H9 (cell line): ENCODE data around the gene KRT2. TPM values are rescaled to one million over a fixed set of nuclear protein-coding genes. Genes with fewer than 3 reads are reported as not detected.

Experiments used
- DNase-seq: peaks from one replicate; pipeline ENCODE4 v3.0.0-alpha.2; 2017
- H2AFZ ChIP-seq: one replicate; pipeline ENCODE4 v1.6.1; 2013; ENCODE audit warnings: mild to moderate bottlenecking, low read length, control low read depth, moderate library complexity
- H2AK5ac ChIP-seq: 2 replicates; pipeline ENCODE4 v1.6.1; 2013; ENCODE audit warnings: low read length, control low read depth, mixed read lengths; ENCODE audit not compliant: insufficient read length
- H2BK120ac ChIP-seq: one replicate; pipeline ENCODE4 v1.6.1; 2013; ENCODE audit warnings: low read depth, mild to moderate bottlenecking, low read length, control low read depth, inconsistent platforms; ENCODE audit not compliant: poor library complexity, severe bottlenecking
- H2BK12ac ChIP-seq: 2 replicates; pipeline ENCODE4 v1.6.1; 2013; ENCODE audit warnings: low read length, control low read depth, mixed read lengths, low read depth; ENCODE audit not compliant: insufficient read length
- H2BK15ac ChIP-seq: 2 replicates; pipeline ENCODE4 v1.6.1; 2013; ENCODE audit warnings: low read depth, low read length, control low read depth
- H2BK20ac ChIP-seq: one replicate; pipeline ENCODE4 v1.6.1; 2013; ENCODE audit warnings: low read depth, mild to moderate bottlenecking, low read length, control low read depth, inconsistent platforms; ENCODE audit not compliant: poor library complexity, severe bottlenecking
- H2BK5ac ChIP-seq: 2 replicates; pipeline ENCODE4 v1.6.1; 2013; ENCODE audit warnings: low read length, control low read depth, mixed read lengths; ENCODE audit not compliant: insufficient read length
- H3K14ac ChIP-seq: 2 replicates; pipeline ENCODE4 v1.6.1; 2013; ENCODE audit warnings: low read length, control low read depth; ENCODE audit not compliant: insufficient read depth
- H3K18ac ChIP-seq: 2 replicates; pipeline ENCODE4 v1.6.1; 2013; ENCODE audit warnings: low read depth, mild to moderate bottlenecking, mixed read lengths, low read length, control low read depth; ENCODE audit not compliant: insufficient read length
- H3K23ac ChIP-seq: 2 replicates; pipeline ENCODE4 v1.6.1; 2013; ENCODE audit warnings: low read length, control low read depth, mixed read lengths, low read depth; ENCODE audit not compliant: insufficient read length
- H3K23me2 ChIP-seq: 2 replicates; pipeline ENCODE4 v1.6.1; 2013; ENCODE audit warnings: low read depth, mild to moderate bottlenecking, mixed read lengths, low read length, control low read depth; ENCODE audit not compliant: insufficient read length, poor library complexity, severe bottlenecking
- H3K27ac ChIP-seq: 2 replicates; pipeline ENCODE4 v1.5.1; 2013; ENCODE audit warnings: low read length, control low read depth, mixed read lengths, low read depth; ENCODE audit not compliant: insufficient read length
- H3K27me3 ChIP-seq: 2 replicates; pipeline ENCODE4 v1.6.1; 2013; ENCODE audit warnings: low read length, control low read depth, inconsistent platforms; ENCODE audit not compliant: insufficient read depth
- H3K4ac ChIP-seq: 2 replicates; pipeline ENCODE4 v1.6.1; 2013; ENCODE audit warnings: low read depth, mild to moderate bottlenecking, control low read depth, inconsistent platforms, low read length, moderate library complexity
- H3K4me1 ChIP-seq: 2 replicates; pipeline ENCODE4 v1.6.1; 2013; ENCODE audit warnings: low read length, control low read depth, inconsistent platforms; ENCODE audit not compliant: insufficient read depth
- H3K4me2 ChIP-seq: 2 replicates; pipeline ENCODE4 v1.6.1; 2013; ENCODE audit warnings: low read length, control low read depth, mixed read lengths; ENCODE audit not compliant: insufficient read length, insufficient read depth
- H3K56ac ChIP-seq: 2 replicates; pipeline ENCODE4 v1.6.1; 2013; ENCODE audit warnings: low read depth, mild to moderate bottlenecking, mixed read lengths, low read length, control low read depth; ENCODE audit not compliant: insufficient read length
- H3K79me1 ChIP-seq: 2 replicates; pipeline ENCODE4 v1.6.1; 2013; ENCODE audit warnings: low read depth, mild to moderate bottlenecking, moderate library complexity, low read length, control low read depth, inconsistent platforms; ENCODE audit not compliant: insufficient read depth, poor library complexity, severe bottlenecking
- H3K79me2 ChIP-seq: 2 replicates; pipeline ENCODE4 v1.6.1; 2013; ENCODE audit warnings: low read length, control low read depth, inconsistent platforms; ENCODE audit not compliant: insufficient read depth
- H3K9ac ChIP-seq: 2 replicates; pipeline ENCODE4 v1.6.1; 2013; ENCODE audit warnings: low read length, control low read depth, mixed read lengths; ENCODE audit not compliant: insufficient read length; ENCODE audit errors: extremely low read depth
- H3K9me3 ChIP-seq: one replicate; pipeline ENCODE4 v1.6.1; 2013; ENCODE audit warnings: low read depth, low read length, inconsistent platforms; ENCODE audit not compliant: control insufficient read depth
- H3T11ph ChIP-seq: one replicate; pipeline ENCODE4 v1.6.1; 2013; ENCODE audit warnings: mild to moderate bottlenecking, low read length, control low read depth, inconsistent platforms
- H4K20me1 ChIP-seq: one replicate; pipeline ENCODE4 v1.6.1; 2013; ENCODE audit not compliant: control insufficient read depth, insufficient read length, insufficient read depth
- H4K5ac ChIP-seq: 2 replicates; pipeline ENCODE4 v1.6.1; 2013; ENCODE audit warnings: low read depth, mild to moderate bottlenecking, mixed read lengths, low read length, control low read depth; ENCODE audit not compliant: insufficient read length
- H4K8ac ChIP-seq: replicated peaks from 2 replicates; pipeline ENCODE4 v1.6.1; 2013; ENCODE audit warnings: low read length, control low read depth, mixed read lengths, low read depth; ENCODE audit not compliant: insufficient read length
- H4K91ac ChIP-seq: 2 replicates; pipeline ENCODE4 v1.6.1; 2013; ENCODE audit warnings: low read depth, mild to moderate bottlenecking, moderate library complexity, mixed read lengths, low read length, control low read depth; ENCODE audit not compliant: insufficient read length
- H3K27ac Mint-ChIP-seq, 3 experiments: 2 replicates in 2 of 3; 3 replicates in 1 of 3; pipeline ENCODE4 v1.8.0; 2020 to 2021; ENCODE audit warnings: mixed read lengths in 3 of 3, mild to moderate bottlenecking in 1 of 3, moderate library complexity in 1 of 3
- H3K27me3 Mint-ChIP-seq: 2 replicates; pipeline ENCODE4 v1.8.0; 2021; ENCODE audit warnings: low read depth, mild to moderate bottlenecking, moderate library complexity, mixed read lengths
- H3K36me3 Mint-ChIP-seq, 3 experiments: 2 replicates in 2 of 3; 3 replicates in 1 of 3; pipeline ENCODE4 v1.8.0; 2020 to 2021; ENCODE audit warnings: low read depth in 3 of 3, mixed read lengths in 3 of 3; ENCODE audit not compliant: insufficient read depth in 1 of 3
- H3K4me1 Mint-ChIP-seq, 2 experiments: 2 replicates each; pipeline ENCODE4 v1.8.0; 2020; ENCODE audit warnings: mixed read lengths in 2 of 2
- H3K4me3 Mint-ChIP-seq, 2 experiments: 2 replicates in 1 of 2; 3 replicates in 1 of 2; pipeline ENCODE4 v1.8.0; 2020 to 2021; ENCODE audit warnings: mild to moderate bottlenecking in 2 of 2, mixed read lengths in 2 of 2, moderate library complexity in 1 of 2
- H3K9me3 Mint-ChIP-seq, 2 experiments: 2 replicates in 1 of 2; 3 replicates in 1 of 2; pipeline ENCODE4 v1.8.0; 2020; ENCODE audit warnings: mild to moderate bottlenecking in 2 of 2, mixed read lengths in 2 of 2, moderate library complexity in 1 of 2
- WGBS: extraction: QIAGEN DNeasy Blood & Tissue Kit; methylation state at CpG from one replicate; pipeline ENCODE4 v1.1.7; 2013; ENCODE audit warnings: missing lambda C conversion rate, low lambda C conversion rate, mixed read lengths; ENCODE audit not compliant: insufficient read length; ENCODE audit errors: extremely low coverage; 5-methylcytosine and 5-hydroxymethylcytosine counted together
- total RNA-seq: library from RNA; stranded (reverse); gene quantifications from 2 replicates; pipeline ENCODE4 v1.2.1, GENCODE V29; 2021
- TF ChIP-seq, protein P1 (sequence below): fragments of 200-600 bp; sonication (generic); conservative IDR thresholded peaks from 3 replicates; pipeline ENCODE4 v1.8.0; 2021; ENCODE audit warnings: antibody characterized with exemption, mild to moderate bottlenecking

KRT2 gene
- total RNA-seq, 1 experiment from 2014 or later = not detected

DNA sequence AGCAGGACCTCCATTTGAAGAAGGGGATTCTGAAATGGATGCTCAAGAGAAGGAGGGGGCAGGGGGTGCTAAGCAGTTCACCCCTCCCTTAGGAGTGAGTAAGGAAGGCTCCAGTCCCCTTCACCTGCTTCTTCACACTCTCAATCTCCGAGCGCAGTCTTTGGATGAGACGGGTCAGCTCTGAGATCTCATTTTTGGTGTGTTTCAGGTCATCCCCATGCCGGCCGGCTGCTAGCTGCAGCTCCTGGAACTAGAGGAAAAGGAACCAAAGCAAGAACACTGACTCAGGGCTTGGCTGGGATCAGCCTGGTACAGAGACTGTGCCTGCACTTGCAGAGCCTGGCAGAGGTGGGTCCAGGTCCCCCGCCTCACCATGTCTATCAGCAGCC, 40.9 kb downstream of the KRT2 start:
- H3K18ac ChIP-seq = no peak overlapping the region
- H4K91ac ChIP-seq = no peak overlapping the region
- H3K27me3 ChIP-seq = no peaks in the 10 kb centered on the region
- DNase-seq = peak; percentile 16
- no peak overlapping the region for H3K27ac ChIP-seq
- no peak overlapping the region for H2BK15ac ChIP-seq
- no CpG with 5 or more reads among the region's 6 CpGs for WGBS
- no peak overlapping the region for H2AFZ ChIP-seq
- Mint-ChIP-seq H3K27ac (no peak overlapping the region), H3K4me3 (no peak overlapping the region), H3K4me1 (peaks cover 0 to 4% of the 10 kb centered on the region in 2 experiments; a peak in 2 of 4 replicates), H3K27me3 (peaks cover 44% of the 10 kb centered on the region), H3K36me3 (no peaks in the 10 kb centered on the region), H3K9me3 (no peaks in the 10 kb centered on the region)
- no peaks in the 10 kb centered on the region for H4K20me1 ChIP-seq
- no peak overlapping the region for H4K8ac ChIP-seq
- no peak overlapping the region for H2BK12ac ChIP-seq
- H2AK5ac ChIP-seq = no peak overlapping the region
- H3K4me1 ChIP-seq = no peaks in the 10 kb centered on the region
- TF ChIP-seq, protein P1, sequence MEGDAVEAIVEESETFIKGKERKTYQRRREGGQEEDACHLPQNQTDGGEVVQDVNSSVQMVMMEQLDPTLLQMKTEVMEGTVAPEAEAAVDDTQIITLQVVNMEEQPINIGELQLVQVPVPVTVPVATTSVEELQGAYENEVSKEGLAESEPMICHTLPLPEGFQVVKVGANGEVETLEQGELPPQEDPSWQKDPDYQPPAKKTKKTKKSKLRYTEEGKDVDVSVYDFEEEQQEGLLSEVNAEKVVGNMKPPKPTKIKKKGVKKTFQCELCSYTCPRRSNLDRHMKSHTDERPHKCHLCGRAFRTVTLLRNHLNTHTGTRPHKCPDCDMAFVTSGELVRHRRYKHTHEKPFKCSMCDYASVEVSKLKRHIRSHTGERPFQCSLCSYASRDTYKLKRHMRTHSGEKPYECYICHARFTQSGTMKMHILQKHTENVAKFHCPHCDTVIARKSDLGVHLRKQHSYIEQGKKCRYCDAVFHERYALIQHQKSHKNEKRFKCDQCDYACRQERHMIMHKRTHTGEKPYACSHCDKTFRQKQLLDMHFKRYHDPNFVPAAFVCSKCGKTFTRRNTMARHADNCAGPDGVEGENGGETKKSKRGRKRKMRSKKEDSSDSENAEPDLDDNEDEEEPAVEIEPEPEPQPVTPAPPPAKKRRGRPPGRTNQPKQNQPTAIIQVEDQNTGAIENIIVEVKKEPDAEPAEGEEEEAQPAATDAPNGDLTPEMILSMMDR = no peak
- no peak overlapping the region for H2BK120ac ChIP-seq
- no peaks in the 10 kb centered on the region for H3K79me1 ChIP-seq
- no peak overlapping the region for H3K4me2 ChIP-seq
- H3K56ac ChIP-seq = no peak overlapping the region
- no peak overlapping the region for H4K5ac ChIP-seq
- no peak overlapping the region for H2BK5ac ChIP-seq
- H3K4ac ChIP-seq = no peak overlapping the region
- H3K23ac ChIP-seq = no peak overlapping the region
- H3K9me3 ChIP-seq = no peaks in the 10 kb centered on the region
- no peak overlapping the region for H3K9ac ChIP-seq
- no peak overlapping the region for H3T11ph ChIP-seq
- H3K79me2 ChIP-seq = no peaks in the 10 kb centered on the region
- H3K23me2 ChIP-seq = no peaks in the 10 kb centered on the region
- no peak overlapping the region for H2BK20ac ChIP-seq
- no peak overlapping the region for H3K14ac ChIP-seq
